Sigmoid colon (tissue), 4 donors: ENCODE data around the gene EZR.
"Not testable (repeated sequence)": the region's sequence is repeated elsewhere in the genome, so short reads cannot be mapped to it uniquely, and the experiment has no call there.

Experiments used
- EP300 ChIP-seq, 4 donors: sonication (generic); formaldehyde crosslinking; IDR thresholded peaks; one replicate each; pipeline ENCODE4 v1.6.1; 2017; ENCODE audit warnings: antibody characterized with exemption in 4 of 4
- POLR2A ChIP-seq, 2 donors: fragments of 450-650 bp; IDR thresholded peaks; one replicate each; pipeline ENCODE4 v1.6.1; 2016; ENCODE audit warnings: antibody characterized with exemption in 2 of 2, mild to moderate bottlenecking in 2 of 2, moderate library complexity in 2 of 2
- POLR2AphosphoS5 ChIP-seq, 4 donors: sonication (generic); formaldehyde crosslinking; IDR thresholded peaks; one replicate each; pipeline ENCODE4 v1.6.1; 2017; ENCODE audit warnings: antibody characterized with exemption in 4 of 4
- TF ChIP-seq, protein P1 (sequence below), 4 experiments: fragments of 450-650 bp in 3 of 4; fragments of 200-600 bp in 1 of 4; IDR thresholded peaks; one replicate each; pipeline ENCODE4 v1.5.1; 2016 to 2019; ENCODE audit warnings: antibody characterized with exemption in 4 of 4, mild to moderate bottlenecking in 3 of 4, moderate library complexity in 2 of 4

DNA sequence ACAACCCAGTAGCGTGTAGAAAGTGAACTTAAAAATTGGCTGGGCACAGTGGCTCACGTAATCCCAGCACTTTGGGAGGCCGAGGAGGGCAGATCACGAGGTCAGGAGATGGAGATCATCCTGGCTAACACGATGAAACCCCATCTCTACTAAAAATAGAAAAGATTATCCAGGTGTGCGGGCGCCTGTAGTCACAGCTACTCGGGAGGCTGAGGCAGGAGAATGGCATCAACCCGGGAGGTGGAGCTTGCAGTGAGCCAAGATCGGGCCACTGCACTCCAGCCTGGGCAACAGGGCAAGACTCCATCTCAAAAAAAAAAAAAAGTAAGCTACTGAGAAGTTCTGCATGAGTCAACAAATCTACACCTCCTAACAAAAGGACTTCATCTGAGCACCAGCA, 26.7 kb downstream of the EZR start:
- not testable (repeated sequence) for TF ChIP-seq EP300, POLR2A, POLR2AphosphoS5 (IDR thresholded peaks at IDR 0.05)
- TF ChIP-seq, protein P1, sequence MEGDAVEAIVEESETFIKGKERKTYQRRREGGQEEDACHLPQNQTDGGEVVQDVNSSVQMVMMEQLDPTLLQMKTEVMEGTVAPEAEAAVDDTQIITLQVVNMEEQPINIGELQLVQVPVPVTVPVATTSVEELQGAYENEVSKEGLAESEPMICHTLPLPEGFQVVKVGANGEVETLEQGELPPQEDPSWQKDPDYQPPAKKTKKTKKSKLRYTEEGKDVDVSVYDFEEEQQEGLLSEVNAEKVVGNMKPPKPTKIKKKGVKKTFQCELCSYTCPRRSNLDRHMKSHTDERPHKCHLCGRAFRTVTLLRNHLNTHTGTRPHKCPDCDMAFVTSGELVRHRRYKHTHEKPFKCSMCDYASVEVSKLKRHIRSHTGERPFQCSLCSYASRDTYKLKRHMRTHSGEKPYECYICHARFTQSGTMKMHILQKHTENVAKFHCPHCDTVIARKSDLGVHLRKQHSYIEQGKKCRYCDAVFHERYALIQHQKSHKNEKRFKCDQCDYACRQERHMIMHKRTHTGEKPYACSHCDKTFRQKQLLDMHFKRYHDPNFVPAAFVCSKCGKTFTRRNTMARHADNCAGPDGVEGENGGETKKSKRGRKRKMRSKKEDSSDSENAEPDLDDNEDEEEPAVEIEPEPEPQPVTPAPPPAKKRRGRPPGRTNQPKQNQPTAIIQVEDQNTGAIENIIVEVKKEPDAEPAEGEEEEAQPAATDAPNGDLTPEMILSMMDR (IDR thresholded peaks at IDR 0.05): not testable (repeated sequence)
